HG02678 (cell line): ENCODE measurements around the gene SEC22A.

ENCODE experiments used
- ATAC-seq: cut with Tn5 transposase; IDR thresholded peaks from one replicate; pipeline ENCODE4 v1.9.1; 2021; ENCODE audit warnings: mild to moderate bottlenecking, moderate library complexity; ENCODE audit not compliant: unreplicated experiment

SEC22A gene

GRCh38 chr3:123201557-123202427, at the start of gene SEC22A:
TSS of gene SEC22A (plus strand) at chr3:123201943. CDS start at chr3:123209218, 7,275 bp downstream.
- peak; percentile 98 for ATAC-seq

- no peak for ATAC-seq
Measured at GRCh38 chr3:123152687-123153086, 49.1 kb upstream of the SEC22A start.

DNA sequence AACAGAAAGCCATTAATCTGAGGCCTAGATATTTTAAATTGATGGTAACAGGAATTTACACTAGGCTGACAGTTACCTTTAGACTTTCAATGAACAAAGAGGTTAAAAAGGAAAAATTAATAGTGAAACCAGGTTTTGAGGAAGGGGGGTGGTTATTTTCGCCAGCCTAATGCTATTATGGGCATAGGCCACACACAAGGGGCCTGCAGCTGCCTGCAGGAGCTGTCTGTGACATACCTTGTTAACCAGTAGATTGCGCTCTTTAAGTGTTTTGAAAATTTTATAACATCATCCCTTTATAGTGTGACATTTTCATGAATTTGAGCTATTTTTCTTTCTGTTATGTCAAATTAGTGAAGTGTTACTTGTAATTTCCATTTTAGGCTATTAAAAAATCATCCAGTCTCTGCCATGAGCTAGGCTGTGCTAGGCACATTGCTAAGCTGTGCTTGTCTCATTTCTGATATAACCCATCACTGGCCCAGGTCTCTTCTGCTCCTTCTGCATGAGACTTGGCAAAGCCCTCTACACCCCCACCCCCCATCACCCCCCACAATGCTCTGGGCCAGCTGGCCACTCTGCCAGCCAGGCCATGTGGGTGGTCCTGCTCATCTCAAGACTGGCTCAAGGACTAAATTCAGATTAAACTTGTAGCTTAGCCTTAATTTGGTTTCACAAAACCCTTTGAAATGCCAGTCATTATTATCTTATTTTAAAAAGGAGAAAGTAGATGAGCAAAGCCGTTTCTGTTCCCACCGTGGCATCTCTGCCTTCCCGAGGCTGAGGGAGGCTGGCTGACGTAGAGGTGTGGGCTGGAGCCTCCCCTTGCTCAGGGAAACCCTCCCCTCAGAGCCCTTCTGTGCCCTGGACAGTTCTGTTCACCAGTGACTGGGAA, 48.4 kb upstream of the SEC22A start:
- ATAC-seq: no peak

- no peak for ATAC-seq
Measured at GRCh38 chr3:123154020-123154985, 47.4 kb upstream of the SEC22A start.

GRCh38 chr3:123155471-123156011, 46.2 kb upstream of the SEC22A start:
- no peak for ATAC-seq

- no peak for ATAC-seq
Measured at GRCh38 chr3:123156276-123156995, 45.3 kb upstream of the SEC22A start.

DNA sequence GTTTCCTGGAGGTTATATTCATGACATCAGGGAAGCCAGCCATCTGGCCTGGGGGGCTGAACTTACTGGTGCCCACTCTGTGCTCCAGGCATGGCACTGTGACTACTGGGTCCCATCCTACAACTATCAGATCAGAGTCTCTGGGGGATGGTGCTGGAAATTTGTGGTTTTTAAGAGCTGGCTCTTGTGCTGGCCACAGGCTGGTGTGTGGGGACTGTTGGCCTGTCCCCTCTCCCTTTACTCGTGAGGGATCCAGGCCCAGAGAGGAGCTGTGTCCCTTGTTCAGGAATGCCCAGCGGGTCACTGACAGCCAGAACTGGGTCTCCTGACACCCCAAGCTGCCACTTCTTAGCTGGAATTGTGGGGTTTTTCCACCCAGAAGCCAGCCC, 44.5 kb upstream of the SEC22A start:
- ATAC-seq: no peak

DNA sequence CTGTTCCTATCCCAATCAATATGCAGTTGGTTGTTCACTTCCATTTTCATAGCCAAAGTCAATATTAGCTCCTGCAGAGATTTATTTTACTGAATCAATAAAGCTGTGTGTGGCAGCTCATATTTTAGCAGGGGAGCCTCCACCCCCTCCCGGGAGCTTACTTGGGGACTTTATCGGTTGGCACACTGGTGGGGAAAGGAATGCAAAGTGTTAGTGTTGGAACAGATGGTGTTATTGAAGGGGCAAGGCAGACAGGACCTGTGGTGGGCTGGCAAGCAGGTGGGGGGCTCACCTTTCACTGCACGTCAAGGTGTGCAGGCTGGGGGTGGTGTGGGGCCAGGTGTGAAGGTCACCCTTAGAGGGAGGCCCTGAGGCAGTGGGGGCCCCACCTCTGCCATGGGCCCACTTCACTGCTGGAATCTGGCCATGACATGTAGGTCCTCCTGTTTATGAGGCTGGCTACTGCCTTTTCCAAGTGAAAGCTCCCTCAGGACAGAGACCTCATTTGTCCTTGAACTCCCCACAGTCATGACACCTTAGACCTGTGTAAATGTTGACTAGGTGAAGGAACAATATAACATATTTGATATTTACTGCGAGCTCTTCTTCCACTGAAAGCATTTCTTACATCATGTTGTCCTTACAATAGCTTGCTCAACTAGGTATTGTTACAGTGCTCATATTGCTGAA, 44.0 kb upstream of the SEC22A start:
- ATAC-seq: no peak

- no peak for ATAC-seq
Measured at GRCh38 chr3:123158330-123158729, 43.4 kb upstream of the SEC22A start.

DNA sequence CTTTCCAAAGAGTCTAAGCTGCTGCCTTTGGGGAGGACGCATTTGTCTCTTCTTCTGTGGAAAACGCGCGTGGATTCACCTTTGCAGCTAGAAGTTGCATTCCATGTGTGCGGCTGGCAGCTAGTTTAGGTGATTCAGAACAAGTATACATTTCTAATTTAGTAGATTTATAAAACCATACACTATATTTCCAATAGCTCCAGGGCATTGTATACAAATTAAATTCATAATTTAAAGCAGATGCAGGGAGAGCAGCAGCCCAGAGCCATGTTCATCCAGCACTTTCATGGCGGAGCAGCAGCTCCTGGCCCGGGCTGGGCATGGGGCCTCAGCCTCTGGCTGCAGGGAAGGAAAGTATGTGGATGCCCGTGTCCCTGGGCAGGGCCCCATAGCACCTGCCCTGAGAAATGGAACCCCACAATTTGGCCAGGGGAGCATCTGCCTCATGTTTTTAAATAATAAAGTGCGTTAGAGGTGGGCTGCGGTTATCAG, 42.8 kb upstream of the SEC22A start:
- ATAC-seq: no peak

DNA sequence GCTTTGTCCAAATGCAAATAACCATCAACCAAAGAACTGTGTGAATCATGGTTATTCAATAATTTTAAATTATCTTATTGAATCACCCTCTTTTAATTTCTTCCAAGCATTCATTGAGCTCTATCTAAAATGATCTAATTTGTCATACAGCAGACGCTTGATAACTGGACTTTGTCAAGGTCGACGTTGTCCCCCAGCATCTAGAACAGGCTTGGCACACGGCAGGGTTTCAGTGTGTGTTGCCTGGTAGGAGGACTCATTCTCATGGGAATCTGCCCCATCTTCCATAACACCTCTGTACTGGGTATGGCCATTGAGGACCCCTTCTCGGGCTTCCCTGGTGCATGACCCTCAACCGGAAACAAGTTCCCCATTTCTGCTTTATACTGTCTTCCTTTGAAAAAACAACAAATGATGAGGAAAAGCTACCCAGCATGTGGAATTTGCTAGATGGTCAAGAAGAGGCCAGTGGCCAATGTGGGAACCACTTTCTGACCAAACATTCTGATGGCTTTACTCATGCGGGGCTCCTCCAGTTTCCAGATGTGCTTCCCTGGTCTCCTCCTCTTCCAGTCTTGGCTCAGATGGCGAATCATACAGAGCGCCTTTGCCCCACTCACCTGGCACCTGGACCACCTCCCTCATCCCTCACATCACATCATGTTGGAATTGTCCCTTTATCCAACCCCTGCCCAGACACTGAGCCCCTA, 41.7 kb upstream of the SEC22A start:
- ATAC-seq: no peak

GRCh38 chr3:123161167-123161566, 40.6 kb upstream of the SEC22A start:
- ATAC-seq: no peak

DNA sequence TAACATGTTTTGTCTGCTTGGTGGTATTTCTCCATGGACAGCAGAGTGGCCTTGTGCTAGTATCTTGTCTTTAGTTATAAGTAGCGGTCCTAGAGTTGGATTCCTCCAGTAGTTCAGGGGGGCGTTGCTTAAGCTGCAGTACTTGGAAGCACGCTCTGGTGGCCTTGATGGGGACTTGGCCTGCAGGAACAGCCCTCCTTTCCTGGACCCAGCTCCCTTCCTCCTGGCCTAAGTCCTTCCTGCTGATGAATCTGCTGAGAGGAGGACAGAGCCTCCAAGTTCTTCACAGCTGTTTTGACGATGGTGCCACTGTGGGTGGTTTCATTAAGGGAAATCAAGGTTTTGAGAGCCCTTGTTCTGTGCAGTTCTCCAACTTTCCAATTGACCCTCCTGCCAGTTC, 38.6 kb upstream of the SEC22A start:
- ATAC-seq: no peak

DNA sequence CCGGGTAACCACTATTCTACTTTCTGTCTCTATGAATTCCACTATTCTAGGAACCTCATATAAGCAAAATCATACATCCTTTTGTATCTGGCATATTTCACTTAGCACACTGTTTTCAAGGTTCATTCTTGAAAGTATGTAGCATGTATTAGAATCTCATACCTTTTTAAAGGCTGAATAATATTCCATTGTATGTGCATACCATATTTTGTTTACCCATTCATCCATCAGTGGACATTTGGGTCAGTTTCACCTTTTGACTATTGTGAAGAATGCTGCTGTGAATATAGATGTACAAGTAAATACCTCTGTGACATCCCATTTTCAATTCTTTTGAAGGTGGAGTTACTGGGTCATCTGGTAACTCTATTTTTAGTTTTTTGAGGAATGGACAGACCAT, 36.6 kb upstream of the SEC22A start:
- no peak for ATAC-seq

- no peak for ATAC-seq
Measured at GRCh38 chr3:123167686-123168085, 34.1 kb upstream of the SEC22A start.

GRCh38 chr3:123168122-123168521, 33.6 kb upstream of the SEC22A start:
- ATAC-seq: no peak

- ATAC-seq: no peak
Measured at GRCh38 chr3:123168605-123169004, 33.1 kb upstream of the SEC22A start.

DNA sequence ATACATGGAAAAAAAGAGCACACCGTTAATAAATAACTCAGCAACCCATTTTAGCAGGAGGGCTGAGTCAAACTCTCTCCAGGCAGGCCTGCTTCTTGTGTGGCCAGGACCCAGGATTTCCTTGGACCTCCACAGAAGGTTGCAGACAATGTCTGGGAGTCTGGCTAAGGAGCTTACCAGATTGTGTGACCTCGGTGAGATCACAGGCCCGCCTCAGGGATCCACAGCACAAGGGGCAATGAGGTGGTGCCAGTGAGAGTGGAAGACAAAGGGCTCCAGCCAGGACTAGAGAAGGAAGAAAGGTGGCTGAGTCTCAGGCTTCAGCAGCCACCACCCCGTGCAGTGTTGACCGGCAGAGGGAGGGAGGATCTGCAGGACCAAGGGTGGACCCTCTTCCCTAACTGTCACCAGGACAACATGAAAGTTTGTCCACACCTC, 32.2 kb upstream of the SEC22A start:
- no peak for ATAC-seq
